GM19397 (cell line): Measurements from ENCODE around the gene SPTBN1.

Experiments
- ATAC-seq: cut with Tn5 transposase; IDR thresholded peaks from one replicate; pipeline ENCODE4 v1.9.1; 2021; ENCODE audit warnings: mild to moderate bottlenecking, moderate library complexity; ENCODE audit not compliant: unreplicated experiment

The SPTBN1 gene

GRCh38 chr2:54586494-54586893 is 130.4 kb downstream of the SPTBN1 start:
- no peak for ATAC-seq

- no peak for ATAC-seq
These were observed 131.3 kb downstream of the SPTBN1 start for GRCh38 chr2:54587171-54588016.

- no peak for ATAC-seq
These were observed 132.2 kb downstream of the SPTBN1 start for GRCh38 chr2:54588244-54588899.

GRCh38 chr2:54589038-54589339 is 132.9 kb downstream of the SPTBN1 start:
- ATAC-seq, result no peak

GRCh38 chr2:54589340-54590215 is 133.5 kb downstream of the SPTBN1 start:
- ATAC-seq, result peak; percentile 41

- ATAC-seq, result no peak
These were observed 134.3 kb downstream of the SPTBN1 start for GRCh38 chr2:54590216-54591120.

GRCh38 chr2:54591551-54591950 is 135.4 kb downstream of the SPTBN1 start:
- ATAC-seq, result no peak

GRCh38 chr2:54593249-54593648 is 137.1 kb downstream of the SPTBN1 start:
- no peak for ATAC-seq

GRCh38 chr2:54594048-54594447 is 137.9 kb downstream of the SPTBN1 start:
- no peak for ATAC-seq

GRCh38 chr2:54595161-54595803 is 139.2 kb downstream of the SPTBN1 start:
- ATAC-seq, result no peak

- no peak for ATAC-seq
These were observed 140.1 kb downstream of the SPTBN1 start for GRCh38 chr2:54595999-54596902.

- no peak for ATAC-seq
These were observed 141.2 kb downstream of the SPTBN1 start for GRCh38 chr2:54597153-54597848.

- ATAC-seq, result no peak
These were observed 142.5 kb downstream of the SPTBN1 start for GRCh38 chr2:54598347-54599325.

GRCh38 chr2:54599326-54599710 is 143.2 kb downstream of the SPTBN1 start:
- ATAC-seq, result no peak

- ATAC-seq, result no peak
These were observed 143.8 kb downstream of the SPTBN1 start for GRCh38 chr2:54599914-54600313.

GRCh38 chr2:54601339-54601738 is 145.2 kb downstream of the SPTBN1 start:
- no peak for ATAC-seq

- ATAC-seq, result no peak
These were observed 146.7 kb downstream of the SPTBN1 start for GRCh38 chr2:54602736-54603322.
